Transverse colon (tissue), 3 donors: ENCODE data around the gene LDHAL6B.

Experiments
- CTCF ChIP-seq, 5 experiments: fragments of 200-600 bp in 3 of 5; fragments of 450-650 bp in 2 of 5; sonication (generic) in 3 of 5; IDR thresholded peaks; 1 replicate in 2 of 5; 2 replicates in 3 of 5; pipeline ENCODE4 v1.5.1; 2016 to 2017; ENCODE audit warnings: antibody characterized with exemption in 5 of 5, inconsistent platforms in 3 of 5, mild to moderate bottlenecking in 2 of 5, moderate library complexity in 1 of 5
- EP300 ChIP-seq: sonication (generic); formaldehyde crosslinking; IDR thresholded peaks from one replicate; pipeline ENCODE4 v1.6.1; 2017; ENCODE audit warnings: antibody characterized with exemption, low read depth

- TF ChIP-seq CTCF (IDR thresholded peaks at IDR 0.05) (no peak), EP300 (no peak)
Measured at GRCh38 chr15:59158701-59159034, 48.0 kb upstream of the LDHAL6B start.
